Kidney epithelial cell (primary cell): ENCODE data around the gene TNP2. TPM values are rescaled to one million over a fixed set of nuclear protein-coding genes. Genes with fewer than 3 reads are reported as not detected.
A peak's percentile ranks its signal among the peaks of the same experiment; 100 is the strongest.

Experiments
- DNase-seq: peaks from one replicate; pipeline ENCODE4 v3.0.0-alpha.2; 2010; ENCODE audit warnings: low read depth
- H3K27me3 ChIP-seq: 2 replicates; pipeline ENCODE4 v1.6.0; 2011; ENCODE audit warnings: low read length; ENCODE audit not compliant: control insufficient read depth, insufficient read depth
- H3K36me3 ChIP-seq: 2 replicates; pipeline ENCODE4 v1.5.1; 2011; ENCODE audit warnings: low read length; ENCODE audit not compliant: control insufficient read depth, insufficient read depth
- H3K4me3 ChIP-seq: 2 replicates; pipeline ENCODE4 v1.5.1; 2011; ENCODE audit warnings: low read depth, mild to moderate bottlenecking, control low read depth, low read length
- total RNA-seq: library from RNA; depleted of rRNA; stranded (reverse); fragments of >200 nt; gene quantifications from 2 replicates; pipeline ENCODE4 v1.2.3, GENCODE V29; 2015
- TF ChIP-seq, protein P1 (sequence below): IDR thresholded peaks from 2 replicates; pipeline ENCODE4 v1.5.1; 2011; ENCODE audit warnings: mild to moderate bottlenecking, moderate library complexity, low read length, control low read depth, inconsistent platforms; ENCODE audit not compliant: insufficient read depth, poor library complexity, severe bottlenecking

The TNP2 gene
- total RNA-seq, 1 donor from 2014 or later: not detected

DNA sequence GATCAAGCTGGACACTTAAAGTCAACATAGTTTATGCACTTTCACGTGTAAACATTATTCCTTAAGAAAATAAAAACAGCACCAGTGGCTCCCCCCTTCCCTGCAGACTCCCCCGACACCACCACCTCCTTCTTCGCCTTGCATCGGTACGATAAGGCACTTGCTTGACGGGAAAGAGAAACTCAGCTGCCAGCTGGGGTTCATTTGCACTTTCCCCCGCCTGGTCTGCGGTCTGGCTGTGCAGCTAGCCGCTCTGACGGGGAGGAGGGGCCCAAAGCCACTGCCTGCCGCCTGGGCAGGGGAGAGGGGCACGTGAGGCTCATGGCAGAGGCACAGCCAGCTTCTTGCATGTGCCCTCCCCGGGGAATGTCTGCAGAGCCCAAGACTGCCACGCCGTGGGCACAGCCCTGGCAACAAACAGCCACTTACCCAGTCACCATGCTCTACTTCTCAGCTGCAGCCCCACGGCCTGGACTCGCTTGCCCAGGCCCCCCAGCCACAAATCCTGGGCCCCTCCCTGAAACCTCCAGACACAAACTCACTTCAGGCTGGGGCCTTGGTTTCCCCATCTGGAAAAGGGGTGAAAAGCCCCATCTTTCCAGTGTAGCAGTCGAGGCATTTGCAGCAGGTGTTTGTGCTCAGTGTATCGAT lies 28.5 kb upstream of the TNP2 start:
- Histone ChIP-seq H3K27me3 (no peaks in the 10 kb centered on the region), H3K4me3 (no peak overlapping the region), H3K36me3 (no peaks in the 10 kb centered on the region)
- TF ChIP-seq, protein P1, sequence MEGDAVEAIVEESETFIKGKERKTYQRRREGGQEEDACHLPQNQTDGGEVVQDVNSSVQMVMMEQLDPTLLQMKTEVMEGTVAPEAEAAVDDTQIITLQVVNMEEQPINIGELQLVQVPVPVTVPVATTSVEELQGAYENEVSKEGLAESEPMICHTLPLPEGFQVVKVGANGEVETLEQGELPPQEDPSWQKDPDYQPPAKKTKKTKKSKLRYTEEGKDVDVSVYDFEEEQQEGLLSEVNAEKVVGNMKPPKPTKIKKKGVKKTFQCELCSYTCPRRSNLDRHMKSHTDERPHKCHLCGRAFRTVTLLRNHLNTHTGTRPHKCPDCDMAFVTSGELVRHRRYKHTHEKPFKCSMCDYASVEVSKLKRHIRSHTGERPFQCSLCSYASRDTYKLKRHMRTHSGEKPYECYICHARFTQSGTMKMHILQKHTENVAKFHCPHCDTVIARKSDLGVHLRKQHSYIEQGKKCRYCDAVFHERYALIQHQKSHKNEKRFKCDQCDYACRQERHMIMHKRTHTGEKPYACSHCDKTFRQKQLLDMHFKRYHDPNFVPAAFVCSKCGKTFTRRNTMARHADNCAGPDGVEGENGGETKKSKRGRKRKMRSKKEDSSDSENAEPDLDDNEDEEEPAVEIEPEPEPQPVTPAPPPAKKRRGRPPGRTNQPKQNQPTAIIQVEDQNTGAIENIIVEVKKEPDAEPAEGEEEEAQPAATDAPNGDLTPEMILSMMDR: peak; percentile 8
- no peak for DNase-seq

DNA sequence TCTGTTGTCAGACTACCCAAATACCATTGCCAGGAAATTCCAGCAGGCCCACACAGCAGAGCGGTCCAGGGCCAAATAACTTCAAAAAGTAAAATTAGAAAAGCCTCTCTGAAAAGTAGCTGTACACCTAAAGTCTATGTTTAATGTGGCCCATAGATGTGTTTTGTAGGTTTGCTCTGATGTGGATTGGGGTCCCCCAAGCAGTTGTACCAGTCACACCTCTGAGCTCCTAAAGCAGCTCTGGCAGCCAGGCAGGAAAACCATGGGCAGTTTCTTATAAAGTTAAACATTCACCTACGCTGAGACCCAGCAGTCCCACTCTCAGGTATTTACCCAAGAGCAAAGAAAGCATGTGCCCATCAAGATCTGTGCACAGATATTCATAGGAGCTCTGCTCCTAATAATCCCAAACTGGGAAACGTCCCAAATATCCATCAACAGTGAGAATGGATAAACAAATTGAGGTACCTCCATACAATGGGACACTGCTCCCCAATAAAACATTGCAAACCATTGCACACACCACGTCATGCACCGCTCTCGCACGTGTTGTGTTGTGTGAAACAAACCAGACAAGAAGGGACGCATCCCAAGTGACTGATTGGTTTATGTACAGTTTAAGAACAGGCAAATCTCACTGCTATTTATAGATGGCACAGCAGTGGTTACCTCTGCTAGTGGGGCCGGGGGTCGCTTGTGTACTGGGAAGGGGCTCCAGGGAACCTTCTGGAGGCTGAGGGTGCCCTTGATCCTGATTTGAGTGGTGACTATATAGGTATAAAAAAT lies 27.8 kb upstream of the TNP2 start:
- Histone ChIP-seq H3K27me3 (no peaks in the 10 kb centered on the region), H3K36me3 (no peaks in the 10 kb centered on the region), H3K4me3 (no peak overlapping the region)
- TF ChIP-seq, protein P1: no peak
- no peak for DNase-seq

DNA sequence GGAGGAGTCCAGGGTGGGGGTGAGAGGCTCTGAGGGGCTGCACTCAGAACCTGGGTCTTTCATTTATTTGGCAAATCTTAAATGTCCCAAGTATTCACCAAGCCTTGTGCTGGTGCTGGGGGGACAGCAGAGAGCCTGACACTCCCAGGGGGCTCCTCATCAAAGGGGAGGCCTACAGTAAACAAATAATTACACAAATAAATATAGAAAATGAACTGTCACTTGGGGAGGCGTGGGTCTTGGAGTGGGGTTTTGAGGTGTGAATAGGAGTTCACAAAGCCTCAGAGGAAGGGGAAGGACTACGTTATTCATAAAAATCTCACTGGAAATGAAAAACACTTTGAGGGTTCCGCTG lies 27.2 kb upstream of the TNP2 start:
- H3K36me3 ChIP-seq: no peaks in the 10 kb centered on the region
- no peak for DNase-seq
- H3K4me3 ChIP-seq: no peak overlapping the region
- TF ChIP-seq, protein P1: no peak
- H3K27me3 ChIP-seq: no peaks in the 10 kb centered on the region

DNA sequence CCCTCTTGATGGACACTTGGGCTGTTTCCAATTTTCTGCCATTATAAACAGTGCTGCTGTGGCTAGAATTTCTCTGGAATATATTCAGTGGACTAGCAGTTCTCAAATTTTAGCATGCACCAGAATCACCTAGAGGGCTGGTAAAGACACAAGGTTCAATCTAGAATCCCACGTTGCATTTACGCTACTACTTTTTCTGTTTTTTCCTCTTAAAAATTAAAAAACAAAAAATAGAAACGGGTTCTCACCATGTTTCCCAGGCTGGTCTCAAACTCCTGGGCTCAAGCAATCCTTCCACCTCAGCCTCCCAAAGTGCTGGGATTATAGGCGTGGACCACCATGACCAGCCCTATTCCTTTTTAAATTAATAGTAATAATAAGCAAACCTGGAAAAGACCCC lies 26.5 kb upstream of the TNP2 start:
- no peak for DNase-seq
- Histone ChIP-seq H3K4me3 (no peak overlapping the region), H3K27me3 (no peaks in the 10 kb centered on the region), H3K36me3 (no peaks in the 10 kb centered on the region)
- TF ChIP-seq, protein P1: no peak

DNA sequence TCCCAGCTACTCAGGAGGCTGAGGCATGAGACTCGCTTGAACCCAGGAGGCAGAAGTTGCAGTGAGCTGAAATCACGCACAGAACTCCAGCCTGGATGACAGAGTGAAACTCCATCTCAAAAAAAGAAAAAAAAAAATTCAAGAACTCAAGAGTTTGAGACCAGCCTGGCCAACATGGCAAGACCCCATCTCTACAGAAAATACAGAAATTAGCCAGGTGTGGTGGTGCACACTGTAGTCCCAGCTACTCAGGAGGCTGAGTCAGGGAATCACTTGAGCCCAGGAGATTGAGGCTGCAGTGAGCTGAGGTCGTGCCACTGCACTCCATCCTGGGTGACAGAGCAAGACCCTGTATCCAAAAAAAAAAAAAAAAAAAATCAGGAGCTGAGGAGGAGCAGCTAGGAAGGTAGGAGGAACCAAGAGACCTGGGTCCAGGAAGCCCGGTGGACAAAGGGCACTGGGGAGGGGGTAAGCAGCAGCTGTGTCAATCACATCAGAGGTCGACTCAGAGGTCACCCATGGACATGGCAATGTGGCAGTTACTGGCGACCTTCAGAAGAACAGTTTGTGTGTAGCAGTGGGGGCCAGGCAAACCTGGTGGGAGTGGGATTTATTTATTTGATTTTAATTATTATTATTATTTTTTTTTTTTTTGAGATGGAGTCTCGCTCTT lies 23.1 kb upstream of the TNP2 start:
- H3K4me3 ChIP-seq: no peak overlapping the region
- TF ChIP-seq, protein P1: no peak

More for the DNA sequence above, 23.1 kb upstream of the TNP2 start:
- Histone ChIP-seq H3K36me3 (no peaks in the 10 kb centered on the region), H3K27me3 (no peaks in the 10 kb centered on the region)
- no peak for DNase-seq
